Transverse colon (tissue), 4 donors: ENCODE results near the gene TAB3. TPM values are rescaled to one million over a fixed set of nuclear protein-coding genes. Genes with fewer than 3 reads are reported as not detected.

Source experiments
- DNase-seq: peaks from one replicate; pipeline ENCODE4 v3.0.0-alpha.2; 2019
- H3K27ac ChIP-seq, 4 donors: fragments of 200-600 bp; sonication (generic); 2 replicates each; pipeline ENCODE4 v1.5.1; 2016 to 2018; ENCODE audit warnings: inconsistent platforms in 4 of 4
- H3K27me3 ChIP-seq: fragments of 200-600 bp; sonication (generic); 2 replicates; pipeline ENCODE4 v1.5.1; 2017; ENCODE audit warnings: inconsistent platforms
- H3K36me3 ChIP-seq, 4 donors: fragments of 200-600 bp; sonication (generic); 2 replicates each; pipeline ENCODE4 v1.5.1; 2017 to 2019; ENCODE audit warnings: inconsistent platforms in 4 of 4
- H3K4me1 ChIP-seq, 4 donors: fragments of 200-600 bp; sonication (generic); 2 replicates each; pipeline ENCODE4 v1.5.1; 2017 to 2020; ENCODE audit warnings: inconsistent platforms in 4 of 4
- H3K4me3 ChIP-seq, 4 donors: fragments of 200-600 bp; sonication (generic); 1 replicate in 1 of 4; 2 replicates in 3 of 4; pipeline versions ENCODE4 v1.5.1 to v1.6.1; 2017 to 2019; ENCODE audit warnings: inconsistent platforms in 4 of 4
- H3K9me3 ChIP-seq, 2 donors: fragments of 200-600 bp; sonication (generic); 2 replicates each; pipeline ENCODE4 v1.5.1; 2017 to 2019; ENCODE audit warnings: inconsistent platforms in 2 of 2
- CTCF ChIP-seq, 5 experiments: fragments of 200-600 bp in 3 of 5; fragments of 450-650 bp in 2 of 5; sonication (generic) in 3 of 5; IDR thresholded peaks; 1 replicate in 2 of 5; 2 replicates in 3 of 5; pipeline ENCODE4 v1.5.1; 2016 to 2017; ENCODE audit warnings: antibody characterized with exemption in 5 of 5, inconsistent platforms in 3 of 5, mild to moderate bottlenecking in 2 of 5, moderate library complexity in 1 of 5
- EP300 ChIP-seq: sonication (generic); formaldehyde crosslinking; IDR thresholded peaks from one replicate; pipeline ENCODE4 v1.6.1; 2017; ENCODE audit warnings: antibody characterized with exemption, low read depth
- POLR2A ChIP-seq: fragments of 450-650 bp; IDR thresholded peaks from one replicate; pipeline ENCODE4 v1.6.1; 2016; ENCODE audit warnings: antibody characterized with exemption, mild to moderate bottlenecking, moderate library complexity
- POLR2AphosphoS5 ChIP-seq, 3 donors: sonication (generic); formaldehyde crosslinking; IDR thresholded peaks; one replicate each; pipeline ENCODE4 v1.6.1; 2016; ENCODE audit warnings: antibody characterized with exemption in 3 of 3
- WGBS, 2 donors: methylation state at CpG; one replicate each; pipeline ENCODE4 v1.1.5; 2018; ENCODE audit warnings: low coverage in 1 of 2; 5-methylcytosine and 5-hydroxymethylcytosine counted together
- in situ Hi-C, 4 donors: fragments of 200-750 bp; cut with MboI; loops; one replicate each; pipeline versions ENCODE4 v1.15.0 to v1.15.1; 2017; ENCODE audit warnings: low sequenced_read_pairs in 3 of 4, low pct_ligation_motif_present in 1 of 4, low pct_unique_long_range_greater_than_20kb in 1 of 4
- intact Hi-C: fragments of 100-400 bp; cut with DNase I; formaldehyde crosslinking; loops from one replicate; pipeline ENCODE4 v1.15.1; 2023; ENCODE audit warnings: low total_unique reads
- total RNA-seq, 4 donors: library from RNA; depleted of rRNA; stranded (reverse); fragments of >200 nt; gene quantifications; one replicate each; pipeline ENCODE4 v1.1.0, GENCODE V29; 2016

Gene TAB3
- total RNA-seq, 4 donors from 2014 or later: 10.3 to 34.0 (median 30.6) TPM

- Histone ChIP-seq H3K4me1 (no peaks in the 10 kb centered on the region), H3K27me3 (no peaks in the 10 kb centered on the region), H3K4me3 (no peak overlapping the region), H3K27ac (no peak overlapping the region), H3K9me3 (no peaks in the 10 kb centered on the region), H3K36me3 (no peaks in the 10 kb centered on the region)
- intact Hi-C loops: no loop called here
- no peak for DNase-seq
- WGBS, 2 donors: 83% methylated on average over 1 of the region's 1 CpG; no CpG with 5 or more reads in 1 of the 2 donors
- in situ Hi-C loops: no loop called here
- TF ChIP-seq POLR2A (no peak), POLR2AphosphoS5 (IDR thresholded peaks at IDR 0.05) (no peak), EP300 (no peak), CTCF (IDR thresholded peaks at IDR 0.05) (no peak)
Measured at GRCh38 chrX:30812326-30812725, 76.7 kb downstream of the TAB3 start.

- in situ Hi-C loops: no loop called here
- intact Hi-C loops: no loop called here
- Histone ChIP-seq H3K4me3 (no peak overlapping the region), H3K4me1 (no peaks in the 10 kb centered on the region), H3K27ac (no peak overlapping the region), H3K36me3 (no peaks in the 10 kb centered on the region), H3K27me3 (no peaks in the 10 kb centered on the region), H3K9me3 (no peaks in the 10 kb centered on the region)
- no peak for DNase-seq
- WGBS, 2 donors: 88% methylated on average over 7 of the region's 7 CpGs; no CpG with 5 or more reads in 1 of the 2 donors
- no peak for TF ChIP-seq POLR2AphosphoS5 (IDR thresholded peaks at IDR 0.05)
- TF ChIP-seq EP300: no peak
- TF ChIP-seq CTCF (IDR thresholded peaks at IDR 0.05): no peak
Measured at GRCh38 chrX:30806187-30806728, 82.8 kb downstream of the TAB3 start.

GRCh38 chrX:30804462-30804861, 84.6 kb downstream of the TAB3 start:
- Histone ChIP-seq H3K36me3 (no peaks in the 10 kb centered on the region), H3K4me1 (no peaks in the 10 kb centered on the region), H3K4me3 (no peak overlapping the region), H3K27me3 (no peaks in the 10 kb centered on the region), H3K27ac (no peak overlapping the region), H3K9me3 (no peaks in the 10 kb centered on the region)
- in situ Hi-C loops (no loop called here), intact Hi-C loops (no loop called here)
- TF ChIP-seq EP300: no peak
- TF ChIP-seq CTCF (IDR thresholded peaks at IDR 0.05): no peak
- no peak for TF ChIP-seq POLR2A
- TF ChIP-seq POLR2AphosphoS5 (IDR thresholded peaks at IDR 0.05): no peak
- DNase-seq: no peak
- WGBS, 2 donors: 78 to 81% methylated on average over 2 of the region's 2 CpGs

- DNase-seq: no peak
- H3K9me3 ChIP-seq: no peaks in the 10 kb centered on the region
- TF ChIP-seq POLR2A: no peak
- H3K4me3 ChIP-seq: no peak overlapping the region
- H3K27ac ChIP-seq: no peak overlapping the region
- no peaks in the 10 kb centered on the region for H3K4me1 ChIP-seq
- no peaks in the 10 kb centered on the region for H3K27me3 ChIP-seq
- 72% methylated on average over 1 of the region's 1 CpG; no CpG with 5 or more reads in 1 of the 2 donors for WGBS, 2 donors
- no peaks in the 10 kb centered on the region for H3K36me3 ChIP-seq
- intact Hi-C loops: no loop called here
- in situ Hi-C loops: no loop called here
Measured at GRCh38 chrX:30800901-30801300, 88.2 kb downstream of the TAB3 start.

GRCh38 chrX:30799327-30799726, 89.7 kb downstream of the TAB3 start:
- 82% methylated on average over 2 of the region's 2 CpGs; no CpG with 5 or more reads in 1 of the 2 donors for WGBS, 2 donors
- Histone ChIP-seq H3K4me3 (no peak overlapping the region), H3K27me3 (no peaks in the 10 kb centered on the region), H3K27ac (no peak overlapping the region), H3K9me3 (no peaks in the 10 kb centered on the region), H3K36me3 (no peaks in the 10 kb centered on the region), H3K4me1 (no peaks in the 10 kb centered on the region)
- in situ Hi-C loops (no loop called here), intact Hi-C loops (no loop called here)
- TF ChIP-seq POLR2A: no peak
- TF ChIP-seq CTCF (IDR thresholded peaks at IDR 0.05): no peak
- TF ChIP-seq POLR2AphosphoS5 (IDR thresholded peaks at IDR 0.05): no peak
- no peak for TF ChIP-seq EP300
- DNase-seq: no peak
